SK-N-MC (cell line): Measurements from ENCODE around the gene MTUS2.

Experiments
- DNase-seq: peaks from one replicate; pipeline ENCODE4 v3.0.0-alpha.2; 2011; ENCODE audit warnings: low read depth, low spot score
- H3K27ac ChIP-seq: fragments of 200-600 bp; sonication (generic); 2 replicates; pipeline ENCODE4 v1.5.1; 2016; ENCODE audit warnings: mixed run types
- H3K36me3 ChIP-seq: fragments of 200-600 bp; sonication (generic); 2 replicates; pipeline ENCODE4 v1.6.1; 2017; ENCODE audit warnings: antibody characterized with exemption, low read length, mixed read lengths; ENCODE audit not compliant: insufficient read depth
- H3K4me3 ChIP-seq: fragments of 200-600 bp; sonication (generic); 2 replicates; pipeline ENCODE4 v1.5.1; 2016
- H3K9ac ChIP-seq: fragments of 200-600 bp; sonication (generic); 2 replicates; pipeline ENCODE4 v1.8.0; 2017; ENCODE audit warnings: mixed run types, mixed read lengths; ENCODE audit not compliant: insufficient read length
- H3K9me3 ChIP-seq: fragments of 200-600 bp; sonication (generic); 2 replicates; pipeline ENCODE4 v1.6.1; 2017; ENCODE audit warnings: low read depth, mild to moderate bottlenecking, antibody characterized with exemption, low read length, moderate library complexity, mixed read lengths
- EZH2 ChIP-seq: fragments of 200-600 bp; sonication (generic); IDR thresholded peaks from one replicate; pipeline ENCODE4 v1.6.1; 2017; ENCODE audit warnings: antibody characterized with exemption
- FOXP2 ChIP-seq: optimal IDR thresholded peaks from 2 replicates; pipeline ENCODE3; 2011; ENCODE audit warnings: mild to moderate bottlenecking, moderate library complexity; ENCODE audit not compliant: insufficient read depth; ENCODE audit errors: extremely low read length, control extremely low read depth
- POLR2AphosphoS5 ChIP-seq: IDR thresholded peaks from 2 replicates; pipeline ENCODE4 v1.6.1; 2012; ENCODE audit warnings: mild to moderate bottlenecking, low read depth, low read length, borderline replicate concordance

MTUS2 gene

GRCh38 chr13:29535663-29536655, 715.8 kb downstream of the MTUS2 start:
- H3K9ac ChIP-seq, result no peak overlapping the region
- no peaks in the 10 kb centered on the region for H3K9me3 ChIP-seq
- peaks cover 41% of the 10 kb centered on the region for H3K36me3 ChIP-seq
- H3K27ac ChIP-seq, result no peak overlapping the region
- TF ChIP-seq FOXP2, result no peak
- no peak overlapping the region for H3K4me3 ChIP-seq
- DNase-seq, result no peak

- no peak overlapping the region for H3K4me3 ChIP-seq
- no peaks in the 10 kb centered on the region for H3K9me3 ChIP-seq
- no peak for DNase-seq
- H3K9ac ChIP-seq, result no peak overlapping the region
- no peak for TF ChIP-seq FOXP2
- H3K36me3 ChIP-seq, result peaks cover 38% of the 10 kb centered on the region; the same call in 1 of the 2 replicates
- H3K27ac ChIP-seq, result no peak overlapping the region
Measured at GRCh38 chr13:29536853-29537252, 716.7 kb downstream of the MTUS2 start.

GRCh38 chr13:29537736-29538651, 717.9 kb downstream of the MTUS2 start:
- H3K36me3 ChIP-seq, result peaks cover 27% of the 10 kb centered on the region; the same call in 1 of the 2 replicates
- H3K9me3 ChIP-seq, result no peaks in the 10 kb centered on the region
- no peak overlapping the region for H3K27ac ChIP-seq
- TF ChIP-seq EZH2, result no peak
- no peak for TF ChIP-seq FOXP2
- no peak for TF ChIP-seq POLR2AphosphoS5
- H3K9ac ChIP-seq, result no peak overlapping the region
- no peak for DNase-seq
- H3K4me3 ChIP-seq, result no peak overlapping the region

- H3K36me3 ChIP-seq, result peaks cover 20% of the 10 kb centered on the region; the same call in 1 of the 2 replicates
- H3K27ac ChIP-seq, result no peak overlapping the region
- no peak for TF ChIP-seq POLR2AphosphoS5
- no peak for TF ChIP-seq EZH2
- TF ChIP-seq FOXP2, result no peak
- H3K9ac ChIP-seq, result no peak overlapping the region
- DNase-seq, result no peak
- no peak overlapping the region for H3K4me3 ChIP-seq
- H3K9me3 ChIP-seq, result no peaks in the 10 kb centered on the region
Measured at GRCh38 chr13:29538652-29539040, 718.5 kb downstream of the MTUS2 start.

- no peak for DNase-seq
- H3K9me3 ChIP-seq, result no peaks in the 10 kb centered on the region
Measured at GRCh38 chr13:29539856-29540255, 719.7 kb downstream of the MTUS2 start.

GRCh38 chr13:29540334-29540733, 720.2 kb downstream of the MTUS2 start:
- no peak for DNase-seq
- Histone ChIP-seq H3K9me3 (no peaks in the 10 kb centered on the region), H3K27ac (no peak overlapping the region), H3K36me3 (peaks cover 14% of the 10 kb centered on the region; the same call in 1 of the 2 replicates), H3K9ac (no peak overlapping the region), H3K4me3 (no peak overlapping the region)
- TF ChIP-seq POLR2AphosphoS5 (no peak), EZH2 (no peak), FOXP2 (no peak)

More at GRCh38 chr13:29539856-29540255, 719.7 kb downstream of the MTUS2 start:
- TF ChIP-seq FOXP2 (no peak), EZH2 (no peak), POLR2AphosphoS5 (no peak)
- H3K36me3 ChIP-seq, result peaks cover 13% of the 10 kb centered on the region; the same call in 1 of the 2 replicates
- H3K27ac ChIP-seq, result no peak overlapping the region
- no peak overlapping the region for H3K9ac ChIP-seq
- no peak overlapping the region for H3K4me3 ChIP-seq

GRCh38 chr13:29540799-29541198, 720.7 kb downstream of the MTUS2 start:
- no peak for DNase-seq
- Histone ChIP-seq H3K36me3 (peaks cover 16% of the 10 kb centered on the region; the same call in 1 of the 2 replicates), H3K9me3 (no peaks in the 10 kb centered on the region), H3K9ac (no peak overlapping the region), H3K4me3 (no peak overlapping the region), H3K27ac (no peak overlapping the region)
- TF ChIP-seq FOXP2, result no peak
- no peak for TF ChIP-seq POLR2AphosphoS5
- TF ChIP-seq EZH2, result no peak

- Histone ChIP-seq H3K9ac (no peak overlapping the region), H3K36me3 (peaks cover 11% of the 10 kb centered on the region; the same call in 1 of the 2 replicates), H3K9me3 (no peaks in the 10 kb centered on the region), H3K27ac (no peak overlapping the region), H3K4me3 (no peak overlapping the region)
- TF ChIP-seq POLR2AphosphoS5 (no peak), FOXP2 (no peak), EZH2 (no peak)
- DNase-seq, result no peak
Measured at GRCh38 chr13:29541400-29541799, 721.3 kb downstream of the MTUS2 start.
